GM19328 (cell line): ENCODE results near the gene GALR2.

Experiments used
- ATAC-seq: cut with Tn5 transposase; IDR thresholded peaks from one replicate; pipeline ENCODE4 v1.9.1; 2021; ENCODE audit warnings: mild to moderate bottlenecking, moderate library complexity; ENCODE audit not compliant: unreplicated experiment

Gene GALR2

DNA sequence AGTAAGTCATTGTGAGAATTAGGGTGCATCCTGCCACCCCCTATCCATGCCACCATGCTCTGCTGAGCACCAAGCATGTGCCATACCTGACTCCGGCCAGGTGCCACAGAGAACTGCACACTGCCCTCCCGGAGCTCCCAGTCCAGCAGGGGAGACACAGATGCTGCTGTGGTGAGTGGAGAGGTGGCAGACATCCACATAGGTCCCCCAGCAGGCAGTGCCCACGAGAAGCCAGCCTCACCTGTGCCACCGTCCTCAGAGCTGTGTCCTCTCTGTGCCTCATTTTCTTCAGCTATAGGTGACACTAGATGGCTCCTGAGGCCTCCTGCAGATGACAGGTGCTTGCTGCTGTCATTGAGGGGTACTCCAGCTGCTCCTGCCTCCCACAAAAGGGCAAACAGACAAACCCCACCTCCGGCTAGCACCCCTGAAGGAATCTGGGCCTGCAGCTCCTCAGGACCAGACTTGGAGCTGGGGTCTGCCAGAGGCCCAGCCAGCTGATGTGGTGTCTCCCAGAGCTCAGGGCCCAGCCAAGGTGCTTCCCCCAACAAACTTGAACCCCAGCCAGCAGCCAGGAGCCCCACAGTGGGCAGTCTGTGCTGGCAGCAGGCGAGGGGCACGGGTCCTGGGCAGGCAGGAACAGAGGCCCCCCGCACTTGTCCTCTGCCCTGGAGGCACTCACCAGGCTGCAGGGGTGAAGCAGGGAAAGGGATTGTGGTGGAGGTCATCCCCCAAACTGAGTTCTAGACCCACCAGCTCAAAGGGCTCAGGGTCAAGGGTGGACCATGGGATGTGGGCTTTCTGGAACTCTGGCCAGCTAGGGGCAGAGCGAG is 49.4 kb downstream of the GALR2 start:
- no peak for ATAC-seq

DNA sequence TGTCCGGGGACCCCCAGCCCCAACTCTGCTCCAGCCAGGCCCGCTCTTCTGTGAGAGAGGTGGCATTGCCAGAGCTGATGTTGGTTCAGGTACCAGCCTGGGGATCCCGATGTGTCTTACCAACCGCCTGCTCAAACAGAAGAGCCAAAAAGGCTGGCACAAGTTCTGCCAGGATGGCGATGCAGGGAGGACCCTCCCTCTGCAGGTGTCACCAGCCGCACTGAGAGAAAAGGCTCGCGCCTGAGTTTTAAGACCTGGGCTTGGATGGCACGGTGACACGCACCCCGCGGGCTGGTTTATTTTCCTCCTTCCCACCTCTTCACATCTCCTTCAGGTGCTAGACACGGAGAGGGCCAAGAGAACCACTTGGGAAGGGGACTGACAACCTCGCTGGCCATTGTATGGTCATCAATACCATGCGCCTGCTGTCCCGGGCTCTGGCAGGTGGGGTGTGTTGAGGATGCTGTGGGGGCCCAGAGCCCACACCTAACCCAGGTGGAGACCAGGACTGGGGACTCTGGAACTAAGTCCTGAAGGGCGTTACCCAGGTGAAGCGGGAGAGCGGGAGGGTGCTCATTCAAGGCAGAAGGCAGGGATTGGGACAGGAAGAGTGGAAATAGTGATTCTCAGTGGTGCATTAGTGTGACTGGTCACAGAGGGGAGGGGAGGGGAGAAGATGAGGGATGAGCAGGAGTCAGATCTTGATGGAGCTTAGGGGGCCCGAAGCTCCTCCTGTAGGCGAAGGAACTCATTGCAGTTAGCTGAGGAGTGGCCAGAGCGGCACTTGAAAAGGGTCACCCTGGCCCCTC is 50.2 kb downstream of the GALR2 start:
- no peak for ATAC-seq

DNA sequence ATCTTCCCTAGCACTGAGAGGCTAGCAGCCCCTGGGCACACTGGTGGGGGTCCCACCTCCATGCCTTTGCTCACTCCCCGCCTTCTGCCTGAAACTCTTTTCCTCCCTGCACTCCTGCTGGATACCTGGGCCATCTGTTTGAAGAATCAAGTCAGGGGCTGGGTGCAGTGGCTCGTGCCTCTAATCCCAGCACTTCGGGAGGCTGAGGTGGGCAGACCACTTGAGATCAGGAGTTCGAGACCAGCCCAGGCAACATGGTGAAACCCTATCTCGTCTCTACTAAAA is 50.8 kb downstream of the GALR2 start:
- no peak for ATAC-seq

DNA sequence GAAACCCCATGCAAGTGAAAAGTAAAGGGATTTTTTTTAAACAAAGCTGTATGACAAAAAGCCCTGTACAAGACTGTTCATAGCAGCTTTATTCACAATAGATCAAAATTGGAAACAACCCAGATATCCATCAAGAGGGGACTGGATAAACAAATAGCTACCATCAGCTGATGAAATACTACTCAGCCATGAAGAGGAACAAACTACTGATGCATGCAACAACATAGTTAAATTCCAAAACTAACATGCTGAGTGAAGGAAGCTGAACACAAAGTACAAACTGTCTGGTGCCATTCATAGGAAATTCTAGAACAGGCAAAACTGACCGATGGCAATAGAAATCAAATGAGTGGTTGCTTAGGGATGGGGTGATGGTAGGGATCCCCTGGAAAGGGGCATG is 51.3 kb downstream of the GALR2 start:
- no peak for ATAC-seq
